Activated naive CD8-positive, alpha-beta T cell treated with anti-CD3 and anti-CD28 coated beads for 36 hours (primary cell): Measurements from ENCODE around the gene PI4K2B. TPM values are rescaled to one million over a fixed set of nuclear protein-coding genes. Genes with fewer than 3 reads are reported as not detected.
"Not testable (repeated sequence)": the region's sequence is repeated elsewhere in the genome, so short reads cannot be mapped to it uniquely, and the experiment has no call there.

ENCODE experiments used
- DNase-seq: peaks from one replicate; pipeline ENCODE4 v3.0.0; 2021
- H3K27ac Mint-ChIP-seq: one replicate; pipeline ENCODE4 v1.8.0; 2022; ENCODE audit warnings: mild to moderate bottlenecking, moderate library complexity, mixed read lengths
- H3K27me3 Mint-ChIP-seq: one replicate; pipeline ENCODE4 v1.8.0; 2022; ENCODE audit warnings: mild to moderate bottlenecking, mixed read lengths
- H3K36me3 Mint-ChIP-seq: one replicate; pipeline ENCODE4 v1.8.0; 2021; ENCODE audit warnings: mild to moderate bottlenecking, mixed read lengths
- H3K4me1 Mint-ChIP-seq: one replicate; pipeline ENCODE4 v1.8.0; 2021; ENCODE audit warnings: mixed read lengths
- H3K4me3 Mint-ChIP-seq: one replicate; pipeline ENCODE4 v1.8.0; 2022; ENCODE audit warnings: mild to moderate bottlenecking, moderate library complexity, mixed read lengths
- H3K9me3 Mint-ChIP-seq: one replicate; pipeline ENCODE4 v1.8.0; 2022; ENCODE audit warnings: mixed read lengths
- total RNA-seq, 2 experiments: library from RNA; stranded (reverse); gene quantifications; one replicate each; pipeline ENCODE4 v1.2.3, GENCODE V29; 2021

PI4K2B gene
- total RNA-seq, 2 experiments from 2014 or later: 43.2 to 44.9 TPM

DNA sequence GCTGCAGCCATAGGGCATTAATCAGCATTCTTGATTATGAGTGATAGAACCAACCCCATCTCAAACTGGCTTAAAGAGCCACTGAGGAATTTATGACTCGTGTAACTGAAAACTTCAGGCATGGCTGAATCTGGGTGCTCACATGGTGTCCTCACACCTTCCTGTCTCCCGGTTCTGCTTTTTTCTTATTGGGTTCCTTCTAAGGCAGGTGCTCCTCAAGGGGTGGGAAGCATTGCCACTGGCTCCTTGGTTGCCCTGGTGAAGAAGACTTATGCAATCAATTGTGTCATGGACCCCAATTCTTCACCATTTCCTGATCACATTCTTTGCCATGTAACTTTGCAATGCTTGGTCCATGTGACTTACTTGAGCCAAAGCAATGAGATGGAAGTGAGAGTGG, 74.5 kb downstream of the PI4K2B start:
- DNase-seq: no peak
- Mint-ChIP-seq H3K27me3 (no peaks in the 10 kb centered on the region), H3K4me1 (peaks cover 5% of the 10 kb centered on the region), H3K9me3 (no peaks in the 10 kb centered on the region), H3K36me3 (no peaks in the 10 kb centered on the region), H3K27ac (no peak overlapping the region), H3K4me3 (no peak overlapping the region)

DNA sequence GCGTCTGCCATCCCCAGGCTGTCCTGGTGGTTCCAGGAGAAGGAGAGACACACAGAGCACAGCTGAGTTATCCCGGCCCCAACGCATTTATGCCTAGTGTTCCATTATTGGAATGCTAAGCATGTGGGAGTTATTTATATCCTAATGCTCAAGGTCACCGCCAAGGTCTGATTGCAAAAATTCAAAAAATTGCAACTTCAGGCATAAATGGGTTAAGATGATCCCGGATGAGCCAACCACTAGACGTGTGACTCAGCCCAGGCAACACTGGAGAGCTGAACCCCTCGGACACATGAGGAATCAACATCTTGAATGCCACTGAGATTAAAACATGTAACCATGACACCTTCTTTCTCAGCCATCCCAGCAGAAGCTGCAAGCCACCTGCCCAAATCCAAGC, 74.9 kb downstream of the PI4K2B start:
- H3K9me3 Mint-ChIP-seq: no peaks in the 10 kb centered on the region
- no peaks in the 10 kb centered on the region for H3K27me3 Mint-ChIP-seq
- peaks cover 9% of the 10 kb centered on the region for H3K4me1 Mint-ChIP-seq
- DNase-seq: no peak
- H3K4me3 Mint-ChIP-seq: no peak overlapping the region
- no peaks in the 10 kb centered on the region for H3K36me3 Mint-ChIP-seq
- H3K27ac Mint-ChIP-seq: no peak overlapping the region

DNA sequence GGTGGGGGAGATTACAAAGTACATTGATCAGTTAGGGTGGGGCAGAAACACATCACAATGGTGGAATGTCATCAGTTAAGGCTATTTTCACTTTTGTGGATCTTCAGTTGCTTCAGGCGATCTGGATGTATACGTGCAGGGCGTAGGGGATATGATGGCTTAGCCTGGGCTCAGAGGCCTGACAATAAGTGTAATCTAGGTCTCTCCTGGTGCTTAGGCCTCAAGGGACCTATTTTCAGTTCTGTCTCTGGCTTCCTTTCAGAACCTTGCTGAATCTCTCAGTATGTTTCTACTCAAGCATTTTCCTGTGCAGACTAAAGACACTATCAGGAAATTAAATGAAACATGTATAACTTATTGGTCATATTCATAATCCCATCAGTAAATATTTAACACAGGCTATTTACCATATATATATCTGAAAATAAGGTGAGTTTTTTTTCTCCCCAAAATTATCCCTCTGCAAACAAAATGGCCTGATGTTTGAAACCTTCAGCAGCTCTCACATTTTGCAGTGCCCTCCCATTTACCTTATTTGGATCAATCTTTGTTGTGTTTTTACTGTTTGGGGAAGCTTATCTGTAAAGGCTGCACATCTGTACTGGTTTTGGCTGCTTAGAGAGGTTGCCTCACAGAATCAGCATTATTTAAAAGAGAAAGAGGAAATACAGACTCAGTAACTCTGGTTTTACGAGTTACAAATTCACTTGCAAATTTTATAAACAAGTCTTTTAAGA, 76.4 kb downstream of the PI4K2B start:
- DNase-seq: no peak
- peaks cover 3% of the 10 kb centered on the region for H3K36me3 Mint-ChIP-seq

DNA sequence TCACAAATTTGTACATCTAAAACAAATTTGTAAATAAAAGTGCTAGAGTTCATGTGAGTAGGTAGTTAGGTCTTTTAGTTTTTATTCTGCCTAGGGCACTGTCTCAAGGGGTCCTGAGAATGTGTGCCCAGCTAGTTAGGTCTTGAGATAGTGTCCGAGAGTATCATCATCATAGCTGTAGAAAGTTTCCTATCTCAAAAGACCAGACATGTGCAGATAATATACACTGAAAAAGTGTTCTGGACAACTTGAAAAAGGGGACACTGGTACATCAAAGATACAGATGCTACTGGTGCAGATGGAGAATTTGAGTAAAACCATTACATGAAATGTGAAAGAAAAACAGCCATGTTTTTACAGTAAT, 77.0 kb downstream of the PI4K2B start:
- H3K4me1 Mint-ChIP-seq: peaks cover 20% of the 10 kb centered on the region
- H3K36me3 Mint-ChIP-seq: peaks cover 5% of the 10 kb centered on the region
- no peaks in the 10 kb centered on the region for H3K27me3 Mint-ChIP-seq
- no peak for DNase-seq
- no peaks in the 10 kb centered on the region for H3K9me3 Mint-ChIP-seq
- no peak overlapping the region for H3K27ac Mint-ChIP-seq
- no peak overlapping the region for H3K4me3 Mint-ChIP-seq

More for the DNA sequence above, 76.4 kb downstream of the PI4K2B start:
- Mint-ChIP-seq H3K27ac (no peak overlapping the region), H3K4me3 (no peak overlapping the region), H3K9me3 (no peaks in the 10 kb centered on the region), H3K27me3 (no peaks in the 10 kb centered on the region), H3K4me1 (peaks cover 20% of the 10 kb centered on the region)

DNA sequence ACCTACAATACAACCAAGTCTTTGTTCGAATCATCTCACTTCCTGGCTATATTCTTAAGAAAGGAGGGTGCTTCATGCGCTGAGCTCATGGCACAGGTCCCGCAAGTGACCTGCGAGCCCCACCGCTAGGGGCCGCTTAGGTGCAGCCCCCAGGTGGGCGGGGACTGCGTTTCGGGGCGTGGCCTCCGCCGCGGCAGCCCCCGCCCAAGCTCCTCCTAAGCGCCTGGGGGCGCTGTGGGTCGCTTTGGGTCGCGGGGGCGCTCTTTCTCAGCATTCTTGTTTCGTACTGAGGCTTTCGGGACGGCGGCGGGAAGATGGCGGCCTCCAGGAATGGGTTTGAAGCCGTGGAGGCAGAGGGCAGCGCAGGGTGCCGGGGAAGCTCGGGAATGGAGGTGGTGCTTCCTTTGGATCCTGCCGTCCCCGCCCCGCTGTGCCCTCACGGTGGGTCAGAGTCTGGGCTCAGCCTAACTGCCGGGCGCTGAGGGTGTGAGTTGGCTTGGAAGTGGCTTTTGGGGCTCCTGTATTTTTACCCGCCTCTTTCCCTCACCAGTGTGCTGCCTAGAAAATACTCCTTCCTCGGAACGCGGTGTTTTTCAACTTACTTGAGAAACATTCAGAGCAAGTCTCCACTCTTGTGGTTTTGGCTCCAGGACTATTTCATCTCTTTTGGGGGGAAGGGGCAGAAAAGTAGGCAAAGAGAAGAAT, 78.8 kb downstream of the PI4K2B start, which contains the start of gene ZCCHC4:
TSS of gene ZCCHC4 (plus strand) at position 279 of the 705 bp plus-strand sequence. CDS start at position 315, 36 bp downstream.
- H3K36me3 Mint-ChIP-seq: peaks cover 9% of the 10 kb centered on the region
- no peaks in the 10 kb centered on the region for H3K27me3 Mint-ChIP-seq
- H3K27ac Mint-ChIP-seq: peak within 1 kb of the TSS; percentile 96
- peak within 1 kb of the TSS; percentile 99 for H3K4me3 Mint-ChIP-seq
- peaks cover 22% of the 10 kb centered on the region for H3K4me1 Mint-ChIP-seq
- DNase-seq: peak; percentile 89
- H3K9me3 Mint-ChIP-seq: no peaks in the 10 kb centered on the region

DNA sequence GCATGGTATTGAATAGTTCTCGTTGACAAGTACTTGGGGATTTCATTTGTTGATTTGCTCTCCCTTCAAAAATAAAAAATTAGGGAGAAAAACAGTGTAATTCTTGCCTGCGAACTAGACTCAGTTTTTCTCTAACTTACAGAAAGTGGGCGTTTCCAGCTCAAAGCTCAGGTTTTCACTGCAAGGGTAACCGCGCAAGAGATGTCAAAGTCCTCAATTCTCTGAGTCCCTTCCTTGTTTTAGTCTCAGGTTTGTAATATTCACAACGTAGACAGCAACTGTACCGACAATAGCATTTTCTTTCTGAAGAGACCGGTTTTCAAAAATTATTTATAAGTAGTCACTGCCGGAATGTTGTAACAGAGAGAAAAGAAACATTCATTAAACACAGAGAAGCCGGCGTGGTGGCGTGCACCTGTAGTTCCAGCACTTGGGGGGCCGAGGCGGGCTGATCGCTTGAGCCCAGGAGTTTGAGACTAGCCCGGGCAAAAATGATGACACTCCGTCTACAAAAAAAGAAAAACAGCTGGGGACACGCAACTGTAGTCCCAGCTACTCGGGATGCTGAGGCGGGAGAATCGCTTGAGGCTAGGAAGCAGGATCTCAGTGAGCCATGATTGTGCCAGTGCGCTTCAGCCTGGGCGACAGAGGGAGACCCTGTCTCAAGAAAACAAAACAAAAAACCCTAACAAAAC, 79.5 kb downstream of the PI4K2B start:
- no peaks in the 10 kb centered on the region for H3K27me3 Mint-ChIP-seq
- peaks cover 24% of the 10 kb centered on the region for H3K4me1 Mint-ChIP-seq
- peak overlapping the region; percentile 99 for H3K4me3 Mint-ChIP-seq
- peak overlapping the region; percentile 96 for H3K27ac Mint-ChIP-seq
- H3K36me3 Mint-ChIP-seq: peaks cover 12% of the 10 kb centered on the region
- H3K9me3 Mint-ChIP-seq: no peaks in the 10 kb centered on the region
- no peak for DNase-seq

DNA sequence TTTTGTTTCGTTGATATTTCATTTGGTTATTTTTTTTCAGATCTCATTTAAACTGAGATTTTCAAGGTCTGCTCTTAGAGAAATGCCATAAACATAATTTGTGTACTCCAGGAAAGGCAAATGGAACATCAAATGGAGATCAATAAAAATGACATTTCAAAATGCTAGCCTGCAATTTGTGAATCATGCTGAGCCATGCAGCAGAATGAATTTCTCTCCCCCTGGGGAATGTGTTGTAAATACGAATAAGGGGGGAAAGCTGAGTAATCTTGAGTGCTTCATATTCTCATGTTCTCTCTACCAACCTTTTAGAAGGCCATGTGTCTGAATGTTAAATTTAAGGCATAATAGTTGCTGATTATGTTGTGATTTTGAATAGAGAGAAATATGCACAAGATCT, 86.5 kb downstream of the PI4K2B start:
- no peak for DNase-seq
- Mint-ChIP-seq H3K4me3 (no peak overlapping the region), H3K27me3 (no peaks in the 10 kb centered on the region), H3K9me3 (no peaks in the 10 kb centered on the region), H3K27ac (peak overlapping the region; percentile 81), H3K4me1 (peaks cover 34% of the 10 kb centered on the region), H3K36me3 (peaks cover 17% of the 10 kb centered on the region)

DNA sequence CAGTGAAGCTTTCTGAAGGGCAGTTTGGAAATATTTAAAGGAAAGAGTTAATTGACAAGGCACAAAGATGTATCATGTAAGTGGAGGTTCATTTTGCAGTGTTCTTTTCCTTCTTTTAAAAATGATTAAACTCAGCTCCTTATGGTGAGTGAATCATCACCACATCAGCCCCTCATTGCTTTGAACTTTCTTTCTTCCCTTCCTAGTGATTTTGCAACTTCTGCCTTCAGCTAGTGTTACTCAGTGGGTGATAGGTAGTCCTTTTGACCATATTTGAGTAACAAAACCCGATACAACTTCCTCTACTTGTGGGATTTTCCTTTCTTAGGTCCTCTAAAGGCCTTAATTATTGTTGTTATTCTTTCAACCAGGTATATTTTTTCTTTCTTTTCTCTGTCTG, 86.9 kb downstream of the PI4K2B start:
- H3K27ac Mint-ChIP-seq: peak overlapping the region; percentile 81
- peaks cover 34% of the 10 kb centered on the region for H3K4me1 Mint-ChIP-seq
- H3K27me3 Mint-ChIP-seq: no peaks in the 10 kb centered on the region
- no peaks in the 10 kb centered on the region for H3K9me3 Mint-ChIP-seq
- H3K4me3 Mint-ChIP-seq: peak overlapping the region; percentile 57
- peaks cover 15% of the 10 kb centered on the region for H3K36me3 Mint-ChIP-seq
- no peak for DNase-seq

DNA sequence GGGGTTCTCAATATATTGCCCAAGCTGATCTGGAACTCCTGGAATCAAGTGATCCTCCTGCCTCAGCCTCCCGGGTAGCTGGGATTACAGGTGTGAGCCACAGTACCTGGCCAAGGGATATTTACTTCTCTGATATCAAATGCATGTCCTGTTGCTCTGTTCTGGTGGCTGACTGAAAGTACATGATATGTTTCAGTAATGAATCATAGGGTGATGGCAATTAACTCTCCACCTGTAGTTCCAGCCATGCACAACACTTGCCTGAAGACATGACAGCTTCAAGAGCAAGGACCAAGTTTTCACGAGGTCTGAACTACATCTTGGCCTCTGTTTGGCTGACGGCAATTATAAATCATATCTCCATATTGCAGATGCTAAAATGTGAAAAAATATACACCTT, 87.9 kb downstream of the PI4K2B start:
- H3K9me3 Mint-ChIP-seq: no peaks in the 10 kb centered on the region
- H3K27ac Mint-ChIP-seq: peak overlapping the region; percentile 81
- H3K4me1 Mint-ChIP-seq: peaks cover 36% of the 10 kb centered on the region
- H3K4me3 Mint-ChIP-seq: no peak overlapping the region
- no peaks in the 10 kb centered on the region for H3K27me3 Mint-ChIP-seq
- H3K36me3 Mint-ChIP-seq: peaks cover 15% of the 10 kb centered on the region
- no peak for DNase-seq

DNA sequence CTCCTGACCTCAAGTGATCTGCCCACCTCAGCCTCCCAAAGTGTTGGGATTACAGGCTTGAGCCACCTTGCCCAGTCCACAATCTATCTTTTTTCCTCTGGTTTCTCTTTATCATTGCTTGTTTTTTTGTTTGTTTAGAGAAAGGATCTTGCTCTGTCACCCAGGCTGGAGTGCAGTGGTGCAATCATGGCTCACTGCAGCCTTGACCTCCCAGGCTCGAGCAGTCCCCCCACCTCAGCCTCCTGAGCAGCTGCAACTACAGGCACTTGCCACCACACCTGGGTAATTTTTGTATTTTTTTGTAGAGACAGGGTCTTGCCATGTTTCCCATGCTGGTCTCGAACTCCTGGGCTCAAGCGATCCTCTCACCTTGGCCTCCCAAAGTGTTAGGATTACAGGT, 94.6 kb downstream of the PI4K2B start:
- H3K9me3 Mint-ChIP-seq, DNase-seq, H3K36me3 Mint-ChIP-seq, H3K4me3 Mint-ChIP-seq, H3K27ac Mint-ChIP-seq, H3K27me3 Mint-ChIP-seq: not testable (repeated sequence)
- peaks cover 13% of the 10 kb centered on the region for H3K4me1 Mint-ChIP-seq

Other genes with a start within 250 kb of the PI4K2B start
- gene LGI2, start 203.1 kb upstream of the PI4K2B start, total RNA-seq: not detected
- 10 to 100 TPM; 11.4 to 11.6 TPM for gene SEPSECS, start 73.6 kb upstream of the PI4K2B start, total RNA-seq
- gene ZCCHC4, start 78.7 kb downstream of the PI4K2B start, total RNA-seq: 10 to 100 TPM; 13.0 to 15.9 TPM
- gene ANAPC4, start 143.2 kb downstream of the PI4K2B start, total RNA-seq: 10 to 100 TPM; 32.0 to 33.0 TPM